Ramos (cell line): ENCODE results near the gene BTG4.

Experiments used
- in situ Hi-C: fragments of 300-500 bp; cut with MboI; formaldehyde crosslinking; loops from one replicate; pipeline ENCODE4 v1.14.3; 2022; ENCODE audit warnings: low sequenced_read_pairs; ENCODE audit not compliant: unreplicated experiment

BTG4 gene

DNA sequence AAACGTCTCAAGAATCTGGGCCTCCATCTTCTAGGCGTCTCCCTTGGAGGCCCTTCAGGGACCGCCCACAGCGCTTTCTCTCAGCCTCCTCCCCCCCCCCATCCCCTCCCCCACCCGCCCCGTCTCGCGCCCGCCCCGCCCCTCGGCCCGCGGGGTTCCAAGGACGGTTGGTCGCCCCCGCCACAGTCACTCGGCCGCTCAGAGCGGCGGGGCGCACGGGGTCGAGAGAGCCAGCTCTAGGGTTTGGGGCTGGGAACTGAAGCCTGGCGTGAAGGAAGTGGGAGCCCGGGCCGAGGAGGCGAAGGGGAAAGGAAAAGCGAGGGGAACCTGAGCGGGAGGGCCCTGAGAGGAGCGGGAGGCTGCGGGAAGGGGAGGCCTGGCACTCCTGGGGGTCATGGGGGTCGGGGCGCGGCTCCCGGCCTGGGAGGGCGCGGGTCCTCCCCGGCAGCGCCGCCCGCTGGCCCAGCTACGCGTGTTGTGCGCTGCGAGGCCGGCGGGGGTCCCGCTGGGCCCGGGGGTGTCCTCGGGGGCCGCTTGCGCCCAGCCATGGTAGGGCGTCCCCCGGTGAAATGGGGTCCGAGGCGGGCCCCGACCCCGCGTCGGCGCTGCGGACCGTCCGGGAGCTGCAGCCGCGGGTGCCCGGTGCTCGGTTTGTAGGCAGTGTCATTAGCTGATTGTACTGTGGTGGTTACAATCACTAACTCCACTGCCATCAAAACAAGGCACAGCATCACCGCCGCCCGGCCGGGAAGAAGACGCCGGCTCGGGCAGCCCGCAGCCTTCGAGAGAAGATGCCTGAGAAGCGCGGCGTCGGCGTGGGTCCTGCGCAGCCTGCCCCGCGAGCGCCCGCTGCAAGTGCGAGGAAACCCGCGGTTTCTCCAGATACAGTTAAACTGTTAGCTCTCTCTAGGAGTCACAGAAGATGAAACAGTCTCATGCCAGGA, at the start of gene BTG4:
Gene BTG4, minus strand, starts transcription at position 91 of the 944 bp plus-strand sequence. CDS start 13,610 bp downstream, outside the sequence.
- in situ Hi-C loops, result no loop called here

DNA sequence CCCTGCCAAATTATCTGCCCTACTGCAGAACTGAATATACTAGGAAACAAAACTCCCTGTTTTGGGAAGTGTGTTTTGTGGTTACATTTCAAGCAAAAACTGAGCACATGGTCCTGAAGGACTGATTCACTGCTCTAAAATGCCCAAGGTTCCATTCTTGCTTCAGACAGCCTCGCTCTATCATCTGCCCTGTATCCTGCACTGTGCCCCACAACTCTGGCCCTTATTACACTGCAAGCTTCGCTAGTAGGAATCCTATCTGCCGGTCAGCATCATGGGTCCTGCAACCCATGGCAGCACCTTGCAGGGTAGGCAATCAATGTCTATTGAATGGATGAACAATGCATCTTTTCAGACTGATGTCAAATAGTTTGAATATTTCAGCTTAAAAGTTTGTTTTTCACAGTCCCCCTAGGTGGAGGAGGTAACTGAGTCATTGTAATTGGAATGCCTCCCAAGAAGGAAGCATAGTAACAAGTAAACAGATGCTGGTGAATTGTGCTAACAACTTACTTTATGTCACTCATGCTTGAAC, 49.7 kb upstream of the BTG4 start:
- in situ Hi-C loops, result no loop called here

DNA sequence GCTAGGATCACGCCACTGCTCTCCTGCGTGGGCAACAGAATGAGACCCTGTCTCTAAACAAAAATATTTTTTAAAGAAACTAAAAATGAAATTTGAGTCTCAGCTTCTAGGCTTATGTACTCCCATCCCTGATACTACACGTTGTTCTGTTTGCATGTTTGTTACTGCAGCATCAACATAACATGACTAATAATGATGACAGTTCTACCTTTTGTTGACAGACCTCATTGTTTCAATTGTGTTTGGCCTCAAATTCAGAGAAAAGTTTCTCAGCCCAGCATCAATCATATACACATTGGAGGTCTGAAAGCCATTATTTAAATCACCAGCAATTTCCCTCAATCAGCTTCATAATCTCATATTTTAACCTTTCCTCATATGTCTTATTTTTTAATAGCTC, 49.1 kb upstream of the BTG4 start:
- in situ Hi-C loops, result no loop called here

DNA sequence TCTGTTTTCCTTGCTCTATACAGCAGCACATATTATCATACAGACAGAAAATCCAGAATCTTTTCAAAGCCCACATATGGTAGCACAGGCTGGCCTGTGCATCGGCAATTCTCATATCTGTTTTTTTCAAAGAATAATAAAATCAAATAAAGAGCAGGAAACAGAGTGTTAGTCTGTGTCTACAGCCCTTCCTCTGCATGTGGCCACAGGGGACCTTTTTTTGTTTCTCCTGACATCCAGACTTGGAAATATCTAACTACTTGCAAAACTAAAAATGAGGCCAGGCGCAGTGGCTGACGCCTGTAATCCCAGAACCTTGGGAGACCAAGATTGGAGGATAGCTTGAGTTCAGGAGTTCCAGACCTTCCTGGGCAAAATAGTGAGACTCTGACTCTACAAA, 48.6 kb upstream of the BTG4 start:
- in situ Hi-C loops, result no loop called here

DNA sequence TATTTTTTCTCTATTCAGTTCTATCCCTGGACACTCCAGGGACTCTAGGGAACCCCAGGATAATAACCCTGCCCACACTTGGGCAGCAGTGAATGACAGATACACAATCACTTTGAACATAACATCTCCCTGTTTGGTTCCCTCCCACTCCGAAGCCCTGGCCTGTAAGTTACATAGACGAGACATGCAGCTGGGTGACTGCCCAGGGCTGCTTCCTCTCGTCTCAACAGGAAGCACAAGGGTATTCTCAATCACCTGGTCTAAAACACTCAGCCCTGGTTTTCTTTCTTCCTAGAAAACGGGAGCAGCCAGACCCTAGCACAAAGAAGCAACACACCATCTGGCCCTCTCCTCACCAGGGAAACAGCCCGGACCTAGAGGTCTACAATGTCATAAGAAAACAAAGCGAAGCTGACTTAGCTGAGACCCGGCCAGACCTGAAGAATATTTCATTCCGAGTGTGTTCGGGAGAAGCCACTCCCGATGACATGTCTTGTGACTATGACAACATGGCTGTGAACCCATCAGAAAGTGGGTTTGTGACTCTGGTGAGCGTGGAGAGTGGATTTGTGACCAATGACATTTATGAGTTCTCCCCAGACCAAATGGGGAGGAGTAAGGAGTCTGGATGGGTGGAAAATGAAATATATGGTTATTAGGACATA, 47.7 kb upstream of the BTG4 start:
- in situ Hi-C loops, result no loop called here

DNA sequence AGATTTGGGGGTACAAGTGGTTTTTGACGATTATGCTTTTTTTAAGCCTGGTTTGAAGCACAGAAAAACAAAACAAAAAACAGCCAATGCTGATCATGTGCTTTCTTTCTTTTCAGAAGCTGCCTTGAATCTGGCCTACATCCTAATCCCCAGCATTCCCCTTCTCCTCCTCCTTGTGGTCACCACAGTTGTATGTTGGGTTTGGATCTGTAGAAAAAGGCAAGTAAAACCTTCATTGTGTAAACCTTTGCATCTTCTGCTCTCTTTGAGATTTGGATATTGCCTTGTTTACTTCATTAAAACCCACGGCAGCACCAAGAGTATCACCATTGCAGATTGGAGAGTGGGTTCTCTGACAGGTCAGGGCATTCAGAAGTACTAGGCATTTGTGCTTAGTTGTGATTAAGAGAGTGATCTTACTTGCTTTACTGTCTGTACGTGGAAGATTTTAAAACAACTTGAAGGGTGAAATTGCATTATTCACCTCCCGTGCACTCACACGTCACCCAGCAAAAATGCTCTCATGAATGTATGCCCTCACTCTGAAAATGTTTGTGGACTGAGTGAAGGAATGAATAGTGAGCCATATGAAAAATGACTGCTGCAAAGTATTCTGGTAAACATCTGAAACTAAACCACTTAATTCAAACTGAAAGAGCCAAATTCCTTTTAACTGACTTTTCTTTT, 45.4 kb upstream of the BTG4 start:
- in situ Hi-C loops, result no loop called here

DNA sequence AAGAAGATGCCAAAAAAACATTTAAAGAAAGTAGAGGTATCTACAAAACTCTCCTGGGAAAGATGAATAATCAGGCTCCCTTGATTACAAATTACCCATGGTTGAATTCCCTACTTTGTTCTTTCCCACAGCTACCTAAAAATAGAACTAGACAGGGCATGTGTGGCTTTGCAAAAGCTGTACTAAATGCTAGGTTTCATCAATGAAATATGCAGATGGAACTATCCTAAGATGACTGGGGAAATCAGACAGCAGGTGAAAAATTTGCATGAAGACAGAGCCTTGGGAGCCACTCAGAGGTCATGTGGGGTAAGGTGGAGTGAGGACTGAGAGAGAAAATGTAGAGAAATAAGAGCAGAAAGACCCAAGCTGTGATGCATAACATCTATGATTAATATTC, 43.1 kb upstream of the BTG4 start:
- in situ Hi-C loops, result no loop called here

DNA sequence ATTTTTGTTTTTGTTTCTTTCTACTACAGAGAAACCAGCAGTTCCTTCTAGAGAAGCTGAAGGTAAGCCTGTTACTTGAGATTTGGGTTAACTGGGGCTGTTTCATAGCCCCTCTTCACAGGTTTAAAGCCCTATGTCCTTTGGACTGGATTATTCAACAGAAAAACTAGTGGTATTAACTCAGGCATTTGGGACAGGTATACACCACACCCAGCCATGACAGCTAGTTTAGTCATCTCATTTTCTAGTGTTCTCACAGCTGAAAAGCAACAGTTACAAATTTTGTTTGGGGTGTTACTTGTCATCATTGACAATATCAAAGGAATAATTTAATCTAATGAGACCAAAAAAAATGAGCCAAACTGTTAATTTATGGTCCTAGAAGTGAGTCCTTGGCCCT, 42.3 kb upstream of the BTG4 start:
- in situ Hi-C loops, result no loop called here

DNA sequence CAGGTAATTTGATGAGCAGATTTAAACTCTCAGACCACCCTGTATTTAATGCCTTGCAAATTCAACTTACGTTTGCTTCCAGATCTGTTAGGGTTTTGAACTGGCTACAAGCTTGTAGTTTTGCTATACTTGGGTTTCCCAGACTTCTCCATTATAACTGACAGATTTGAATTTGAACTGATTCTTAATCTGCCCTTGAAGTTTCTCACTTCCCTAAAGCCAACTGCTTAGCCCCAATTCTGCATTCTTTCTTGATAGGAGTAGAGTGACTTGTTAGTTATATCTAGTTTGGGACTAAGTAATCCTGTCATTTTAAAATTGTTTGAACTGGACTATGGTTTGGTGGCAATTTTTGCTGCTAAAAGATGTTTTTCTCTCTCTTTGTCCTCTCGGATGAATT, 38.1 kb upstream of the BTG4 start:
- in situ Hi-C loops, result no loop called here

DNA sequence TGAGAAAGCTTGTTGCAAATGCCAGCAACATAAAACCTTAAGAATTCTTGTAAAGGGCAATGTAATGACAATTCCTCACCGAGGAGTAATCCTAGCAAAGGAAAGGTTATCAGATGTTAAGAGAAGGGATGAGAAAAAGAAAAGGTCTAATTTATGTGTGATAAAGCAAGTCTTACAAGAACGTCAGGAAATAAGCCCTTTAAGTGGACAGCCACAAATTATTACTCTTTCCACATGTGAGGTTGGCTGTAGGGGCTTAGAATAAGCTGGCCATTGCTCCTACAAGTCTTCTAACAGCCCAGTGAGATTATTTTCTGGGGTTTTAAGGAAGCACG, 37.6 kb upstream of the BTG4 start:
- in situ Hi-C loops, result no loop called here

DNA sequence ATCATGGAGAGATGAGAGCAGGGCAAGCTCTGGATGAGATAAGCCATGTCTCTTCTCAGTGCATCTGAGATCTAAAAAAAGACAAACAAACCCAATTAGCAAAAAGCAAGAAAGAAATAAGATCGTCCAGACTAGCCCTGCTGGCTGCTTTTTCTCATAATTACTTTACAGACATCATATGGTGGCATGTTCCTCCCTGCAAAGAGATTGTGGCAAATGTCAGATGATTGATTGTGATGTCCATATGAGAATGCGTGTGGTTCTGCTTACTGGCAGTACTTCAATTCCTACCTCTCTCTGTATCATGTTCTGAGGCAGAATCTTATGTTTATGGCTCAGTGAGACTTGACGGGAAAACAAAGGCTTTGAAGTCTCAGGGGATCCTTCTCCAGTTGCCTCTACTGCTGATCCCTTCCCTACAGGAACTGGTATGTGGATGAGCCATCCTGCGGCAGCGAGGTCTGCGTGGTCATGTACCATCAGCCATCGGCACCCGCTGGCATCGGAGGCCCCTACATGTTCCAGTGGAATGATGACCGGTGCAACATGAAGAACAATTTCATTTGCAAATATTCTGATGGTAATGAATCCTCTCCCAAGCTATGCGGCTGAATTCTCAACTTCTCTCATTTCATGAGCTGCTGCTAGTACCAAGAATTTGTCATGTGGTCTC, 37.1 kb upstream of the BTG4 start:
- in situ Hi-C loops, result no loop called here

DNA sequence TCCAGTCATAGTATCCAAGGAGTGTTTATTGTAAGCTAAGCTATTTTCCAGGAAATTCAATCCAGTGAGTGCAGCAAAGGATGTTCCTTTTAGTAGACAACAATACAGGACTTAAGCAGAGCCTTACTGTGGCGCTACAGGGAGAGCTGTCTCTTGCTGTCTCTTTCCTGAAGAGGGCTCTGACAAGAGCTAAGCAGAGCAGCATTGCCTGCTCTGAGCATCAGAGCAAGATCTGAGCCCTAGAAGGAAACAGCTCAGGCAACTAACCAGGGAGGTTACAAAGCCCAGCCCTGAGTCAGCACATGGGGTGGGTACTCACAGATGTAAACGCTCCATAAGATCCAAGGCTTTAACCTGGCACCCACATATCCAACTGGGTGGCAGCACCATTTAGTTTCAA, 36.3 kb upstream of the BTG4 start:
- in situ Hi-C loops, result no loop called here

DNA sequence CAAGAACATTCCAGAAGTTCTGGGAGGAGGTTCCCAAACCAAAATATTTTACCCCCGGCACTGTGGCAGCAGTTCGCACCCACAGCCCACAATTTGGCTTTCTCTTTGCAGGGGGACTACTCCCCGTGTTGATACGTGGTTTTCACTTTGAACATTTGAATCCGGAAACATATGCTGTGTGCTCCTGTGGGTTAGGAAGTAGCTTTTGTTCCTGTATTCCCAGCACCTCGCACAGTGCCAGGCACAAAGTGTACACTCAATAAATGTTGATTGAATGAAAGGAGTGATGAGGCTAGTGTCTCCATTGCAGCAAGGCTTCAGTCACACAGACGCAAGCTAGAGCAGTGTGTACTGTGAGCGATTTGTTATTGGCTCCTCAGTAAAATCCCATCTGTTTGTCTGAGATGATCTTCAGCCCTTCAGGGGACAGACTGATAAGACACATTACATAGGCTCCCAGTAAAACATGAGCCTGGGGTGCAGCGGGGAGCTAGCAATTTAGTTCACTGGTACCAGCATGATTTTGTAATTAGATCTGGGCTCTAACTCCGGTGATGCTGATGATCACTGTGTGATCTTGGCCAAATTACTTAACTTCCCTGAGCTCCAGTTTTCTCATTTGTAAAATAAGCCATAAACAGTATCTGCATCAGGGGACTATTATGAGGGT, 30.6 kb upstream of the BTG4 start:
- in situ Hi-C loops, result no loop called here

DNA sequence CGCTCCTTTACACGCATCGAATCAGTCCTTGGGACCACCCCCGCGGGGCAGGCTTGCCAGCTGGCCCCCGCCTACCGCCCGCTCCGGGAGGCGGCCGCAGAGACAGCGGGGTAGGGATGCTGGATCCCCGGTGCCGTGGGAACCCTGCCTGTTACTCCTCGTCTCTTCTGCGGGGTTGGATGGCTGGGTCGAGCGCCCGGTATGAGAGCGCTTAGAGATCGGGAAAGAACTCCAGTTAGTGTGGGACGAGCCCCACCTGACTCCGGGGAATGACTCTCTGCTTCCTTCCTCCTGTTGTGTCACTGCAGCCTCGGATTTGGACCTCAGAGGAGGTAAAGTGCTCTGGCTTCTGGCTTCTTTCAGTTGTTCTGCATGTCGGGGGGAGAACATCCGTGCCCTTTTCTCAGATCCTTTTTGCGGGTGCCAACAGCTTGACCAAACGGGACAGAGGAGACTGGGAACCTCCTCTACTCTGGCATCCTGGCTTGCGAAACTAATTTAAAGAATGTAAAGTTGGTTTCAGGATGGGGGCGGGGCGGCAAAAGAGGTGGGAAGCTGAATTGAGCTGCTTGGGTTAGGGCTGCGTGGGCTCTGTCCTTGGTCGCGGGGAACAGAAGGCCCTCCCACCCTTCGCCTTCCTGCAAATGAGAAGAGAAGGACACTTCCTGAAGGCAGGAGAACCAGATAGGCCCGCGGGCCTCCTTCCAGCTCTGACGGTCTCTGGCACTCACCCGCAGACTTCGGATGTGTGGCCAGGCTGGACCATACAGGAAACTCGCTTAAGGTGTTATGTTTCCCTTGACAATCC, 29.3 kb upstream of the BTG4 start:
- in situ Hi-C loops, result no loop called here

DNA sequence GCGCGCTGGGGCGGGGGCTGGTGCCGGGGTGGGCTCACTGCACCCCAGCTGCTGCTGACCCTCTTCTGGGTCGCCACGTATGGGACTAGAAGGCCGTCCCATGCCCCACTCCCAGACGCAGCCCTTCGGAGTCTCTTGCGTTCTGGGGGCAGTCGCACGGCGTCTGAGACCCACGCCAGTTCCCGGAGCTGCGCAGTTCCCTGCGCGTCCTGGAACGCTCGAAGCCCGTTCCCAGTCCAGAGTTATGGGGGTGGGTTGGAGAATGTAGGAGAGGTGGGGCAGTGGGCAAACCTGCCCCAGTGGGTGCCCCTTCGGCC, 28.7 kb upstream of the BTG4 start:
- in situ Hi-C loops, result no loop called here

DNA sequence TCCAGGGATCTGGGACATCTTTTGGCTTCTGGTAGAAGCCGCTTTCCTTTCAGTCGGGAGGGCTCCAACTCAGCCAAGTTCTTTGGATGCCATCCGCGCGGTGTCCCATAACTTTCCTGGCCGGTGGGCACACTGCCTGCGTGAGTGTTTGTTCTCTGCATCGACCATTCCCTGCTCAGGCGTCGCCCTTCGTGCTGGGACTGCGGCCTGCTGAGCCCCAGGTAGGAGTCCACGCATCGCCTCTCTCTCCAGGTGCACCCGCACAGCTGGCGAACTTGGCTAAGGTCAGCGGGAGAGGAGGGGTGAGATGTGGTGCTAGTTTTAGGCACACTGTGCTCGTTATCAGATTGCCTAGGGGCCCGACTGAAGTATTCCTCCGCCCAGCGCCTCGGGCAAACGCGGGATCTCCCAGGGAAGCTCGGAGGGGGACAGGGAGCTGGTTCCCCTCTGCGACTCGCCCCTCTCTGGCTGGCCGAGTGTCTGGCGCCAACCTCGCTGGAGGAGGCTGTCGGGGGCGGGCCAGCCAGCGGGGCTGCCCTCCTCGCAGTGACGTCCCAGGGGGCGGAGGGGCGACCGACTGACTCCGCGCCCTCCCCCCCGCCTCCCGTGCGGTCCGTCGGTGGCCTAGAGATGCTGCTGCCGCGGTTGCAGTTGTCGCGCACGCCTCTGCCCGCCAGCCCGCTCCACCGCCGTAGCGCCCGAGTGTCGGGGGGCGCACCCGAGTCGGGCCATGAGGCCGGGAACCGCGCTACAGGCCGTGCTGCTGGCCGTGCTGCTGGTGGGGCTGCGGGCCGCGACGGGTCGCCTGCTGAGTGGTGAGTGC, 28.1 kb upstream of the BTG4 start, which contains the start of gene LAYN:
Gene LAYN, plus strand, starts transcription at position 607 of the 823 bp plus-strand sequence. Its CDS starts 124 bp downstream, at position 731.
- in situ Hi-C loops, result no loop called here

DNA sequence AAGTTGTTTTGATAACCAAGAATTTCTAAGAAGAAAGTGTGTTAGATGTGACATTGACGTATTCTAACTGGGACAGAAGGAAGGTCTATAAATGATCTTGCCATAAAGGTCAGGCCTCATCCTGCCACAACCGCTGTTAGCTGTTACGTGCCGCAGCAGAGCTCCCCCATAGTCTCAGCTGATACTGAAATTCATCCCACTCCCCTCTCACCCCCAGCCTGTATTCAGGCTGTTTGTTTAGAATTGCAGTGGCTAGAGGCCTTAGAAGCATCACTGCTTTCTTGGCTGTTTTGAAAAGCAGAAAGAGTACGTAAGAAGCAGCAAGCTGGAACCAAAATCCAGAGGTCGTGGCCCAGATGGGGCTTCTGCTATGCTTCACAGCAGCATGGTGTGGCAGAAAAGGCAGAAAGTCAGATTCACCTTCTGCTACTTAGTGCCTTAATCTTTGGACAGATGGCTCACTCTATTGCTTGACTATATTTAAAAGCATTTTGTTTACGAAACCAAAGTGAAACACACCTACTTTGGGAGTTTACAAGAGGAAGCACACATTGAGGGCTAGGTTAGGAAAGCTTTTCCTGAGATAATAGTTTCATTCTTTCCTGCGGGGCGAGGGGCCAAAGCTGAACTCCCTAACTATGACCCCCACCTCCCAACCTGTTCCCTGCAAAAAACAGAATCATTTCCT, 27.4 kb upstream of the BTG4 start:
- in situ Hi-C loops, result no loop called here
